Measurements from ENCODE around the gene FKBP5.
"Not testable (repeated sequence)": the region's sequence is repeated elsewhere in the genome, so short reads cannot be mapped to it uniquely, and the experiment has no call there.

FKBP5 gene

GRCh38 chr6:35607517-35608233, 81.0 kb downstream of the FKBP5 start:
- DNase-seq: no peak

GRCh38 chr6:35605600-35605999, 83.1 kb downstream of the FKBP5 start:
- DNase-seq: no peak

GRCh38 chr6:35603326-35604202, 85.2 kb downstream of the FKBP5 start:
- DNase-seq: no peak

GRCh38 chr6:35602133-35602946, 86.4 kb downstream of the FKBP5 start:
- DNase-seq: no peak

- no peak for DNase-seq
Measured at GRCh38 chr6:35601331-35602132, 87.2 kb downstream of the FKBP5 start.

- no peak for DNase-seq
Measured at GRCh38 chr6:35600659-35601125, 88.0 kb downstream of the FKBP5 start.

- no peak for DNase-seq
Measured at GRCh38 chr6:35599761-35600658, 88.7 kb downstream of the FKBP5 start.

- not testable (repeated sequence) for DNase-seq
Measured at GRCh38 chr6:35598621-35599020, 90.1 kb downstream of the FKBP5 start.

- DNase-seq: no peak
Measured at GRCh38 chr6:35596448-35597442, 92.0 kb downstream of the FKBP5 start.

- no peak for DNase-seq
Measured at GRCh38 chr6:35594503-35595186, 94.1 kb downstream of the FKBP5 start.

GRCh38 chr6:35592178-35592577, 96.5 kb downstream of the FKBP5 start:
- DNase-seq: no peak

GRCh38 chr6:35590622-35591066, 98.1 kb downstream of the FKBP5 start:
- no peak for DNase-seq

GRCh38 chr6:35589904-35590303, 98.8 kb downstream of the FKBP5 start:
- DNase-seq: no peak

GRCh38 chr6:35589201-35589739, 99.4 kb downstream of the FKBP5 start:
- DNase-seq: no peak

GRCh38 chr6:35587167-35587566, 101.5 kb downstream of the FKBP5 start:
- DNase-seq: no peak

- no peak for DNase-seq
Measured at GRCh38 chr6:35586542-35586941, 102.2 kb downstream of the FKBP5 start.

- DNase-seq: no peak
Measured at GRCh38 chr6:35585658-35586057, 103.1 kb downstream of the FKBP5 start.

GRCh38 chr6:35583893-35584688, 104.6 kb downstream of the FKBP5 start:
- DNase-seq: peak; percentile 56 to 57
